GM18526 (cell line): ENCODE measurements around the gene MRPS24.

Experiments
- POLR2A ChIP-seq: IDR thresholded peaks from 3 replicates; pipeline ENCODE4 v1.6.1; 2011; ENCODE audit not compliant: insufficient read length; ENCODE audit errors: extremely low read depth

The MRPS24 gene

GRCh38 chr7:43864126-43864525, 5.2 kb downstream of the MRPS24 start:
- TF ChIP-seq POLR2A: no peak

GRCh38 chr7:43856996-43857395, 12.3 kb downstream of the MRPS24 start:
- no peak for TF ChIP-seq POLR2A

GRCh38 chr7:43856316-43856715, 13.0 kb downstream of the MRPS24 start:
- TF ChIP-seq POLR2A: no peak

- TF ChIP-seq POLR2A: no peak
Observed at GRCh38 chr7:43855176-43855575, 14.1 kb downstream of the MRPS24 start.

- no peak for TF ChIP-seq POLR2A
Observed at GRCh38 chr7:43851805-43852204, 17.5 kb downstream of the MRPS24 start.

GRCh38 chr7:43850348-43851116, 18.8 kb downstream of the MRPS24 start:
- TF ChIP-seq POLR2A: no peak

- TF ChIP-seq POLR2A: no peak
Observed at GRCh38 chr7:43849047-43849446, 20.3 kb downstream of the MRPS24 start.

- TF ChIP-seq POLR2A: no peak
Observed at GRCh38 chr7:43847496-43847895, 21.8 kb downstream of the MRPS24 start.

- no peak for TF ChIP-seq POLR2A
Observed at GRCh38 chr7:43844662-43845061, 24.7 kb downstream of the MRPS24 start.

- no peak for TF ChIP-seq POLR2A
Observed at GRCh38 chr7:43844257-43844656, 25.1 kb downstream of the MRPS24 start.

GRCh38 chr7:43843296-43843695, 26.0 kb downstream of the MRPS24 start:
- no peak for TF ChIP-seq POLR2A

- TF ChIP-seq POLR2A: no peak
Observed at GRCh38 chr7:43838201-43838658, 31.1 kb downstream of the MRPS24 start.

- TF ChIP-seq POLR2A: no peak
Observed at GRCh38 chr7:43834463-43835251, 34.7 kb downstream of the MRPS24 start.

GRCh38 chr7:43825391-43825808, 43.9 kb downstream of the MRPS24 start:
- no peak for TF ChIP-seq POLR2A

GRCh38 chr7:43824963-43825362, 44.4 kb downstream of the MRPS24 start:
- no peak for TF ChIP-seq POLR2A

- no peak for TF ChIP-seq POLR2A
Observed at GRCh38 chr7:43823941-43824340, 45.4 kb downstream of the MRPS24 start.
